GM12801 (cell line): ENCODE measurements around the gene KCNMA1.

Source experiments
- TF ChIP-seq, protein P1 (sequence below): IDR thresholded peaks from one replicate; pipeline ENCODE4 v1.5.1; 2011; ENCODE audit warnings: control low read depth; ENCODE audit not compliant: insufficient read length; ENCODE audit errors: extremely low read depth

The KCNMA1 gene

DNA sequence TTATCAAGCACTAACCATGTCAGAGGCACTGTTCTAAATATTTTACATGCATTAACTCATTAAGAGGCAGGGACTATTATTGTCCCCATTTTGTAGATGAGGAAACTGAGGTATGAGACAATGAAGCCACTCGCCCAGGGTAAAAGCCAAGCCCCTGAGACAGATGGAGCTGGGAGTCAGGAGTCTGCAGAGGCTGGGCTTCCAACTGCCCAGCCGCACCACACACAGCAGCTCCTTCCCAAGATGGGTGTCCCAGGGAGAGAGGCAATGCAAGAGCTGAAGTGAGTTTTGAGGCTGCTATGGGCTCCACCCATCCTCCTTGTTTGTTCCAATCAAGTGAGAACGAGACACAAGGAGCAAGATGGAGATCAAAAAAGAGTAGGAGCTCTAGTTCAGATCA lies 244.2 kb downstream of the KCNMA1 start:
- TF ChIP-seq, protein P1, sequence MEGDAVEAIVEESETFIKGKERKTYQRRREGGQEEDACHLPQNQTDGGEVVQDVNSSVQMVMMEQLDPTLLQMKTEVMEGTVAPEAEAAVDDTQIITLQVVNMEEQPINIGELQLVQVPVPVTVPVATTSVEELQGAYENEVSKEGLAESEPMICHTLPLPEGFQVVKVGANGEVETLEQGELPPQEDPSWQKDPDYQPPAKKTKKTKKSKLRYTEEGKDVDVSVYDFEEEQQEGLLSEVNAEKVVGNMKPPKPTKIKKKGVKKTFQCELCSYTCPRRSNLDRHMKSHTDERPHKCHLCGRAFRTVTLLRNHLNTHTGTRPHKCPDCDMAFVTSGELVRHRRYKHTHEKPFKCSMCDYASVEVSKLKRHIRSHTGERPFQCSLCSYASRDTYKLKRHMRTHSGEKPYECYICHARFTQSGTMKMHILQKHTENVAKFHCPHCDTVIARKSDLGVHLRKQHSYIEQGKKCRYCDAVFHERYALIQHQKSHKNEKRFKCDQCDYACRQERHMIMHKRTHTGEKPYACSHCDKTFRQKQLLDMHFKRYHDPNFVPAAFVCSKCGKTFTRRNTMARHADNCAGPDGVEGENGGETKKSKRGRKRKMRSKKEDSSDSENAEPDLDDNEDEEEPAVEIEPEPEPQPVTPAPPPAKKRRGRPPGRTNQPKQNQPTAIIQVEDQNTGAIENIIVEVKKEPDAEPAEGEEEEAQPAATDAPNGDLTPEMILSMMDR = no peak

DNA sequence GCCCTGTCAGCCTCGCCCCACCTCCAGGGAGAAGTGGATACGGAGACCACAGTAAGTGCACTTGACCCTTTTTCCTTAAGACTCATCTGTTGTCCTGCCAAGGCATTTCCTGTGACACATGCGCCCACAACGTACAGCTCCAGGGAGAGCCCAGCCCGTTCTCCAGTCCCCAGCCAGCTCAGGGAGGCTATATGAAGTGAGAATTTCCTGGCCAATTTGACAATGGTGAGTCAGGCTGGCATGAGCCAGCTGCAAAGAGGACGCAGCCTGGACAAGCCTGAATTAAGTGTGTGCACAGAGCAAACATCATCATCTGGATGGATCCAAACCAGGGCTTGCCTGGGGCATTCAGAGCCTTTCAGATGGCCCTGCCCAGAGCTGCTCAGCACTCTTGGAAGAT lies 244.8 kb downstream of the KCNMA1 start:
- TF ChIP-seq, protein P1 = no peak

DNA sequence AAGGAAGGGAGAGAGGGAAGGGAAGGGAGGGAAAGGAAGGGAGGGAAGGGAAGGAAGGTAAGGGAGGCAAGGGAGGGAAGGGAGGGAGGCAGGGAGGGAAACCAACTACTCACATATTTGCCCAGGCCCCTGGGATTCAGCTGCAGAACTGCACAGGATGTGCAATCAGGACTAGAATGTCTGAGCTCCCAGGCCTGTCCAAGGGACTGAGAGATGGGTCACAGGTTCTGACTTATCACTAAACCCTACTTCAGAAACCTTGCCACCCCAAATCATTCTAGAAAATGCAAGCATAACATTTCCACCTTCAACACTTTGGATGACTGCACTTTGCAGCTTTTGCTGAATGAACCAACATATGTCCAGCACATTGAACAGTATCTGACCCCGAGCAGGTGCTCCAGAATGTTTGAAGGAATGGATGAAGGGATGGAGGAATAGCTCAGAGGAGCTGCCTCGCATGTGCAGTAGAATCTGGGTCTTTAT lies 245.3 kb downstream of the KCNMA1 start:
- TF ChIP-seq, protein P1 = no peak

DNA sequence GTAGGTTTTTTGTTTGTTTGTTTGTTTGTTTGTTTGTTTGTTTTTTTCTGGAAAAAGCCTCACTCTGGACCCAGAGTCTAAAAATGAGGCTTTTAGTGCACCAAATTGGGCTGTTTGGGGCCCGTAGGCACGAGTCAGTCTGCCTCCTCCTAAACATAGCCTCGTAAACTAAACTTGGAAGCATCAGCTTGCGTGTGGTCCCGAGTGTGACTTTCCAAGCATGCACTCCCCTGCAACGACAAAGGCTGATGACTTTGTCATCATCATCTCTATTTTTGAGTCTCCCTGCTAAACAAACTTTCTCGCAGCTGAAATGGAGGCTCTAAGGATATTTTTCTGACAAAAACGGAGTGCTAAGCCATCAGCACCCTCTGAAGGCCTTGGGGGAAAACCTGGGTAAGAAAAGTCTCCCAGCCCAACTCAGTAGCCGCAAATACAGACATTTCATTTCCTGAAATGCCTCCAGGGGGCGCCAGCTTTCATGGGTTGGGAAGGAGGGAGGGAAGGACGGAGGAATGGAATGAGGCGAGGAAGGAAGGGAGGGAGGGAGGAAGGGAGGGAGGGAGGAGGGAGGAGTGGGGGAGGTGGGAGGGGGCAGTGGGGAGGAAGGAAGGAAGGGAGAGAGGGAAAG lies 245.9 kb downstream of the KCNMA1 start:
- TF ChIP-seq, protein P1 = no peak

DNA sequence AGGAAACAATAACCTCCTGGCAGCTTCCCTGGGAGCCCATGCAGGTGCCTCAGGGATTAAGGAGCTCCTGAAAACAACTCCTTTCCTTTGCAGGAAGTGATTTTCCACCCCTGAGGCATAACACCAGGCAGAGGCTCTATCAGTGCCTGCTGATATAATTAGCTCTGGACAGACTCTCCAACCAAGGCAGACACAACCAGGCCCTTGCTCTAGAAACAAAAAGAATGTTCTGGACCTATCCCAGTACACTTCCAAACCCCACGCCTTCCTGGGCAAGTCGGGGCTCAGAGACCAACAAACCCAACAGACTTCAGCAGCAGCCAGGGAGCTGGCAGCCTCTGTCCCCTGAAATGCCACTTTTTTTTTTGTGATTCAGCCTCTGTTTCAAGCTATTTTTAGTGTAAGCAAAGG lies 247.1 kb downstream of the KCNMA1 start:
- TF ChIP-seq, protein P1 = no peak

DNA sequence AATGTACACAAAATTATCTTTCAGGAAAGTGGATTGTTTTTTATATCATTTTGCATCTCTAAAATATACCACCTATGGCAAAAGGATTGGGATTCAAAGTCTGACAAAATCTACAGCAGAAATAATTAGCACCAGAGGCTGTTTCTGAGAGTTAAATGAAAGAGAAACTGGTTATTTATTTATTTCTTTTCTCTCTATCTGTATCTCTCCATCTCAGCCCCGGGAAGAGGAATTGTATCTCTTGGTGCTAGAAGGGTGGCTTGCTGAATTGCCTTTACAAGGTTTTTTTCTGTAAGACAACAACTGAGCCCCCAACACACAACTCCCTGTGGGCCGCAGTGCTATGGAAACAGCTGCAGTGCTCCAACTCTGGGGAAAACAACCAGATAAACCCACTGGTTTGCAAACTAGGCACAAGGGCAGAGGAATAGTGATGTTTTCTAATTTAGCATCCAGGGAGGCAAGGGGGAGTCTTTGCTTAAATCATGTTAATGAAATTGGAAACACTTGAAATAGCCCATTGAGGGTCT lies 249.0 kb downstream of the KCNMA1 start:
- TF ChIP-seq, protein P1 = no peak

DNA sequence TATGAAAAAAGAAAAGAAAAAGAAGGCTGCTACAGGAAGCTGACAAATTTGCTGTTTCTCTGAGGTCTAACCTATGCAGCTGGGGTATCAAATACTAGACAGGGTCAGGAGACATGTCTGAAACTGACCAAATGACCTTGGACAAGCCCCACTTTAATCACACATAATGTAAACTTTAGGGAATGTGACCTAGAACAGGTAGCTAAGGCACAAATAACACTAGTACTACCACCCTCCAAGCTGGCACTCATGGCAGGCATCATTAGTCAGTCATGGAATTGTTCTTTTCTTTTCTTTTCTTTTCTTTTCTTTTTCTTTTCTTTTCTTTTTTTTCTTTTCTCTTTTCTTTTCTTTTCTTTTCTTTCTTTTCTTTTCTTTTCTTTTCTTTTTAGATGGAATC lies 250.4 kb downstream of the KCNMA1 start:
- TF ChIP-seq, protein P1 = no peak

DNA sequence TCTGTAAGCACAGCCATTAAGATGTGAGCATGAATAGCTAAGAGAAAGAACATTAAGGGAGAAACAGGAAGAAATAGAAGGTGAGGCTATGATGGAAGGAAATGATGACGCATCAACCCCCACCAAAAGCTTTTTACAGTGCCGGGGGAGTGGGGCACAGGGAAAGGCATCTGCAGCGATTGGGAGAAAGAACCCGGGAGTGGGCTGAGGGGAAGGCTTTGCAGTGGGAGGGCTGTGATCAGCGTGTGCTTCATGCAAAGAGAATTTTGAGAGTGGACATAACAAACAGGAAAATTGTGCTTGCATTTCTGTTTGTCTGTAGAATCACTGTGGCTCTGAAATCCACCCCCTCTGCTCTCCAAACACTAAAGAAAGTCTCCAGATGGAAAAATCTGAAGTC lies 250.8 kb downstream of the KCNMA1 start:
- TF ChIP-seq, protein P1 = no peak
